Spleen (tissue), 7 donors: Measurements from ENCODE around the gene FASTKD1.

ENCODE experiments used
- POLR2A ChIP-seq, 3 donors: fragments of 450-650 bp; IDR thresholded peaks; one replicate each; pipeline ENCODE4 v1.5.1; 2017; ENCODE audit warnings: antibody characterized with exemption in 3 of 3, mild to moderate bottlenecking in 1 of 3
- POLR2AphosphoS5 ChIP-seq, 3 donors: sonication (generic); formaldehyde crosslinking; IDR thresholded peaks; one replicate each; pipeline ENCODE4 v1.5.1; 2017; ENCODE audit warnings: antibody characterized with exemption in 3 of 3
- TF ChIP-seq, protein P1 (sequence below), 11 experiments: fragments of 200-600 bp in 7 of 11; fragments of 450-650 bp in 4 of 11; sonication (generic) in 4 of 11; IDR thresholded peaks in 8 of 11; conservative IDR thresholded peaks in 3 of 11; 1 replicate in 7 of 11; 2 replicates in 4 of 11; pipeline versions ENCODE4 v1.4.0 to v1.8.0; 2016 to 2021; ENCODE audit warnings: antibody characterized with exemption in 11 of 11, inconsistent platforms in 4 of 11, mild to moderate bottlenecking in 1 of 11
- donor health status: DM: no; HTN: no; CAD: no; lungs with moderate emphysema.
- donor health status: DM: no; HTN: no; CAD: no.
- donor health status: DM: no; HTN: no; CAD: no.

DNA sequence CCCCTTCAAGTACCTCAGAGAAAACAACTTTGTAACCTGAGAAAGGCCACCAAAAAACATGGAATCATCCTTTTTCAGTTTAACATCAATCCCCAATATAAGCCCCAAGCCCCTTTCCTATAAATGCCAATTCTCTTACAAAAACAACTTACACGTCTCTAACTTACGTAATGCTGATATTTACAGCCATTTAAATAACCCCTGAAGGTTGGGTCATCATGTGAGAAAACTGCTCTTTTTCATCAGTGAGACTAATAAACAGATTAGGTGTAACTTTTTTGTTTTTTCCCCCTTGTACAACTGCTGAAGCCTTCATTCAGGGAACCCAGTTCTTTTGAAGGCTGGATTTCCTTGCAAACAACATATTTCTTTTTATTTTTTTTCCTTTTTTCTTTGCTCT, 3.7 kb downstream of the FASTKD1 start:
- TF ChIP-seq POLR2AphosphoS5 (IDR thresholded peaks at IDR 0.05) (no peak), POLR2A (IDR thresholded peaks at IDR 0.05) (no peak)
- TF ChIP-seq, protein P1, sequence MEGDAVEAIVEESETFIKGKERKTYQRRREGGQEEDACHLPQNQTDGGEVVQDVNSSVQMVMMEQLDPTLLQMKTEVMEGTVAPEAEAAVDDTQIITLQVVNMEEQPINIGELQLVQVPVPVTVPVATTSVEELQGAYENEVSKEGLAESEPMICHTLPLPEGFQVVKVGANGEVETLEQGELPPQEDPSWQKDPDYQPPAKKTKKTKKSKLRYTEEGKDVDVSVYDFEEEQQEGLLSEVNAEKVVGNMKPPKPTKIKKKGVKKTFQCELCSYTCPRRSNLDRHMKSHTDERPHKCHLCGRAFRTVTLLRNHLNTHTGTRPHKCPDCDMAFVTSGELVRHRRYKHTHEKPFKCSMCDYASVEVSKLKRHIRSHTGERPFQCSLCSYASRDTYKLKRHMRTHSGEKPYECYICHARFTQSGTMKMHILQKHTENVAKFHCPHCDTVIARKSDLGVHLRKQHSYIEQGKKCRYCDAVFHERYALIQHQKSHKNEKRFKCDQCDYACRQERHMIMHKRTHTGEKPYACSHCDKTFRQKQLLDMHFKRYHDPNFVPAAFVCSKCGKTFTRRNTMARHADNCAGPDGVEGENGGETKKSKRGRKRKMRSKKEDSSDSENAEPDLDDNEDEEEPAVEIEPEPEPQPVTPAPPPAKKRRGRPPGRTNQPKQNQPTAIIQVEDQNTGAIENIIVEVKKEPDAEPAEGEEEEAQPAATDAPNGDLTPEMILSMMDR (IDR thresholded peaks at IDR 0.05 in 8 of 11, conservative IDR thresholded peaks at IDR 0.05 in 3 of 11): no peak
